Kidney glomerular epithelial cell (primary cell): ENCODE data around the gene ATP9B.

Experiments used
- DNase-seq: peaks from one replicate; lab custom pipeline; 2025; lab: John Stamatoyannopoulos, UW

Gene ATP9B

DNA sequence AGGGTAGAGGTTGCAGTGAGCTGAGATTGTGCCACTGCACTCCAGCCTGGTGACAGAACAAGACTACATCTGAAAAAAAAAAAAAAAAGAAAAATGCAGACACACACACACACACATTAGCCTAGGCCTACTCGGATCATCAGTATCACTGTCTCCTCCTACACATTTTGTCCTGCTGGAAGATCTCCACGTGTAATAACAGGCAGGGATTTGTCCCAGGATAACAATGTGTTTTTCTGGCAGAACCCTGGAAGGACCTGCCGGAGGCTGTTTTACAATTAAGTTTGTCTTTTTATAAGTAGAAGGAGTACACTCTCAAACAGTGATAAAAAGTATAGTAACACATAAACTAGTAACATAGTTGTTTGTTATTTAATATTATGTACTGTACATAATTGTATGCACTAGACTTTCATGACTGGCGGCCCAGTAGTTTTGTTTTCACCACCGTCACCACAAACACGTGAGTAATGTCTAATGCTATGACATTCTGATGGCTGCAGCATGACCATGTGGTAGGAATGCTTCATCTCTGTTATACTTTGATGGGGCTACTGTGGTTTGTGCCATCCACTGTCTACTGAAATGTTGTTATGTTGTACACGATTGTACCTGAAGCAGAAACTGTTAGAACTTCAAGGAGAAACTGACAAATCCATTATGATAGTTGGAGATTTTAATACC, 130.6 kb downstream of the ATP9B start:
- DNase-seq: peak; percentile 11

DNA sequence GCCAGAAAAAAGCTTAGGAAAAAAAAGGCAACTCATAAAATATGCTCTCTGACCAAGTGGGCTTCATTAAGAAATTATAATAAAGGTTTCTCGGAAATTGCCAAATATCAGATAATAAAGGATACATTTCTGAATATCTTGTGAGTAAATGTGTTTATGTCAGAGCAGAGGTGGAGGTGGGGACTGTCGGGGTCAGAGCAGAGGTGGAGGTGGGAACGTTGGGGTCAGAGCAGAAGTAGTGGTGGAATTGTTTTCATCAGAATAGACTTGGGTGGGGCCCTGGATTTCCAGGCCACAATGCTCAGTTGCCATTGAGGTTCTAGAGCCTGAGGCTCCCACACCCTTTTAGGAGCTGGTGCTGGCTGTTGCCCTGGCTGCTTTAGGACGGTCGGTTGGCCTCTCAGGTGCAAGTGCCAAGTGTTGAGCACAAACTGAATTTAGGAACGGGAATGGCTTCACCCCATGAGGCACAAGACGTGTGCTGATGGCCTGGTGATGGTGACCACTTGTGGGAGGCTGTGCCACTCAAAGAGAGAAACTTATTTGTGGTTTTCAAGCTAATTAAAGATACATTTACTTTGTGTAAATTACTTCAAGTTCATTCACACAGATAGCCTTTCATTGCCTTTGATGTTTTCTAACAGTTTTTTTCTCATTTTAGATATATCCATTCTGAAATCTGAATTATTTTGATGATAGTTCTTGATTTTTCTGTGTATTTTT, 131.5 kb downstream of the ATP9B start:
- DNase-seq: no peak

DNA sequence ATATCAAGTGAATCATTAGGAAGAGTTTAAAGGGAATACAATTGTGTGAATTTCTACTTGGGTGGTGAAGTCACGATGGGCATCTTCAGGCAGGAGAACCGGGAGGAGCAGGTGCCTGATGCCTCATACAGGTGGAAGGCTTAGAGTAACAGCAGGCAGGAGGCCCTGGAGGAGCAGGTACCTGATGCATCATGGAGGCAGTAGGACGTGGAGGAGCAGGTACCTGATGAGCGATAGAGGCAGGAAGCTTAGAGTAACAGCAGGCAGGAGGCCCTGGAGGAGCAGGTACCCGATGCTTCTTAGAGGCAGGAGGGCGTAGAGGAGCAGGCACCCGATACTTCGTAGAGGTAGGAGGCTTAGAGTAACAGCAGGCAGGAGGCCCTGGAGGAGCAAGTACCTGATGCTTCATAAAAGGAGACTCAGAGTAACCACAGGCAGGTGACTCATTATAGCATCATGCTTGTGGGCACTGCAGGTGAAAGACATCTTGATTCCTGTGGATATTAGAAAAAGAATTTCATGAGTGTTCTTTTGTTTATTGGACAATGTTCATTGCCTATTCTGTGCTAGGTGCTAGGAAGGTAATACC, 133.9 kb downstream of the ATP9B start:
- DNase-seq: peak; percentile 75

DNA sequence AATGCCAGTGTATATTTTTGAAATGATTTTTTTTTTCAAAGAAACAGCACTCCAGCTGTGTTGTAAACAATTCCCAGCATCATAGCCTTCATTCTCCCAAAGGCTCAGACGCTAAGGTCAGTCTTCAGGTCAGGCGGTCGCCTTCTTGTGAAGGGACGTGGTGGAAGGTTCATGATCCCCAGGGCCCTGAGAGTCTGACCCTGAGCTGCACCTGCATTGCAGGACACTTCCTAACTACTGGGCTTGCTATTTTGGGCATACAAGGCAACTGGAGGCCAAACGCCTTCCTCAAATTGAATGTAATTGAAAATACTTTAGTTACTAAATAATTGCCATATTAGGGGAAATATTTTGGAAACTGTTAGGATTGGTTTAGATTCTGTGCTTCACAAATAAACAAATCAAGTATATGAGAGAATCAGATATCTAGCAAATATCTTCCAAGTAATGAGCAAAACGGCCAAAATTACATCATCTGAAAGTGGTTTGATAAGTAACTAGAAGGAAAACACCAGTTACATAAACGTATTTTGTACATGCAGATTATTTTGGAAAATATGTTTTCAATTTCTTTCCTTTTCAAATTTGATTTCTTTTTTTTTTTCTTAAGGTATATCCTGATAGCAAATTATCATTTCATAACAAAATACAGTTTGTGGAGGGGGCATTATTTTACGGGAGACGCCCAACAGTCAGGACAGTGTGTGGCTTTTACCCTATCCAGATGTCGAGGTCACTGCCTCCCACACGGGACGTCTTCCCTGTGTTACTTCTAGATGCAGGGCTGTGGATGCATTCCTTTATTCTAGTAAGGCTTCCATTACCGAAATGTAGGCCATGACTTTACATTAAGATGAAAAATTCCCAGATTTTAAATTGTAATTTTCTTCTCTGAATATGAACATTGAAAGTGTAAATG, 136.0 kb downstream of the ATP9B start:
- no peak for DNase-seq

DNA sequence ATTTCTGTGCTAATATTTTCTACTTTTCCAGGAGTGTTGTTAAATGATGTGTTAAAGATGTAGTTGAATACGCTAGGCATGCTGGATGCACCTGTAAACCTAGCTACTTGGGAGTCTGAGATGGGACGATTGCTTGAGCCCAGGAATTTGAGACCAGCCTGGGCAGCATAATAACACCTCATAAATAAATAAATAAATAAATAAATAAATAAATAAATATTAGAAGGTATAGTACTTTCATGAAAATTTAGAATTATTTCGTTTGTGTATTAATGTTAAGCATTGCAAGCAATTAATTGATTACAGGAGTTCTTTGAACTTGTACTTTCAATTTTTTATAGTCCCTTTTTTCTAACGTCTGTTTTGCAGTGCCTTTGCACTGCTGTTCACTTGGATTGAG, 137.2 kb downstream of the ATP9B start:
- no peak for DNase-seq

DNA sequence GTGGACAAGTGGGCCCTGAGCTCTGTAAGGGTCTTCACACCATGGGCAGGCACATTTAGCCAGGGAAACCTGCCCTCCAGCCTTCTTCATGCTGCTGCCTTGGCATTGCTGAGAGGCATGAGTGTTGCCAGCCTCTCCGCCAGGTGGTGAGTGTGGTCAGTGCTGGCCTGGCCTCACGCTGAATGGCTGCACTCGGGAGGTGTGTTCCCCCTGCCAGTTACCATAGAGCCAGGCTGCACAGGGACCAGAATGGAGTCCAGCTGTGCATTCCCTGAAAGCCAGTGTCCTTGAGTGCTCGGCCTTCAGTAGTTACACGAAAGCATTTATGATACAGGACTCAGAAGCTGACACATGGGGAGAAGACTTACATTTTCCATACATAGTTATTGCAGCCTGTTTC, 139.7 kb downstream of the ATP9B start:
- no peak for DNase-seq

DNA sequence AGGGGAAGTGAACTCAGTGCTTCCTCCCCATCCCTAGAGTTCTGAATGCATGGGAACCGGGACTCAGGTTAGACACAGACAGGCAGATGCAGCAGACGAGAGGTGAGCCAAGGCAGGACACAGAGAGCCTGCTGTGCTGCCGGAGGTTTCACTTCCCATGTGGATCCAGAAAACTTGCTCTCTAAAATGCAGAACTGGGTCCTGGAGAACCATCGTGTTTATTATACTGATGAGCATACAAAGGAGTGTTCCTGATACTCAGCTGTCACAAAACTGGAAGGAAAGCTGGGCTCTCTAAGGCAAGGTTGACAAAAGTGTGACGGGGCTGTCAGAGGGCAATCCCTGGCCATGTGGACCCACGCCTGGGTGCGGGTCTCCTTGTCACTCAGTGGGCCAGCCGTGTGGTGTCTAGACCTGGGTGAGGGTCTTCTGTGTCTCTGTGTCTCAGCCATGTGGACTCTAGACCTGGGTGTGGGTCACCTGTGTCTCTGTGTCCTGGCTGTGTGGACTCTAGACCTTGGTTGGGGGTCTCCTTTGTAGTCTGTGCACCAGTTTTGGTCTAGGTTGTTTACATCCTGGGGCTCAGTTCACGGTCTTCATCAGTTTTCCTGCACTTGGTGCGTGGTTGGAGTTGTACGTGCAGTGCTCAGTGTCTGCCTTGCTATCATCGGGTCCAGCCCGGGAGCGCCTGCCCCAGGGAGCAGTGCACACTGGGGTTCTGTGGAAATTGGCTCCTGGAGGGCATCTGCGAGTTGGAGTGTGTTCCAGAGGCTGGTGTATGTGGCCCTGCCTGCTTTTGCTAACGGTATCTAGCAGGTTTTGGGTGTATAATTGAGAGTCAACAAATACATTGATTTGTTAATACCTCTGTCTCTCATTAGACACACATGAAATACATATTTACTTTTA, 141.1 kb downstream of the ATP9B start:
- DNase-seq: no peak

DNA sequence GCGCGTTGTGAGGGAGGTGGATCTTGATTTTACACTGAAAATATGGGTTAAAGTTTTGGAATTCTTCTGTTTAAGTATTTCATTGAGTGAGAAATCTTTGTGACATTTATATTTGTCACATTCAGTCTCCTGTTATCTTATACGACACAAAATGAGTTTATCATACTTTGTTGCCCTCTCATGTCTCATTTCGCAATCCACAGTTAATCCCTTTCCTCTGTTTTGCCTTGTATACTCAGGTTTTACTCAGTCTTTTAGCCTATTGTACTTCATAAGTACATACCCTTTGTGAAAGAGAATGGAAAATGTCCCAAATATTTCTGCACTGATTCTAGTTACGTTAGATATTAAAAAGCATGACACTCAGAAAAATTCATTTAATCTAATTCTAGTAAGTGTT, 142.7 kb downstream of the ATP9B start:
- DNase-seq: no peak

DNA sequence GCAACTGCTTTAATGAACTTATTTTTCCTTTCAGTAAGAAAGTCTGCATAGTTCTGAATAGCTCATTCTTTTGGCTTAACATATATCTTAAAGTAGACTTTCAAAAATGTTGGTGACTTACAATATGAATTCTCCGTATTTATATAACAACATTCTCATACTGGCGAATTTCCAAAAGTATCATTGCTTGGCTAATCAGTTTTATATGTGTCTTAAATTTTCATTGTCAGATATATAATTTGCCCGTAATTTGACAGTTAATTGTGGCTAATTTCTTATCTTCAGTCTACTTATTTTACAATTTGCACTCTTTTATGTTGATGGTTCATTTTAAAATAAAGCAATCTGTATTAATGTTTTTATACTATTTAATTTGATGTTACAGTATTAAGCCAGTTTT, 144.9 kb downstream of the ATP9B start:
- DNase-seq: no peak

DNA sequence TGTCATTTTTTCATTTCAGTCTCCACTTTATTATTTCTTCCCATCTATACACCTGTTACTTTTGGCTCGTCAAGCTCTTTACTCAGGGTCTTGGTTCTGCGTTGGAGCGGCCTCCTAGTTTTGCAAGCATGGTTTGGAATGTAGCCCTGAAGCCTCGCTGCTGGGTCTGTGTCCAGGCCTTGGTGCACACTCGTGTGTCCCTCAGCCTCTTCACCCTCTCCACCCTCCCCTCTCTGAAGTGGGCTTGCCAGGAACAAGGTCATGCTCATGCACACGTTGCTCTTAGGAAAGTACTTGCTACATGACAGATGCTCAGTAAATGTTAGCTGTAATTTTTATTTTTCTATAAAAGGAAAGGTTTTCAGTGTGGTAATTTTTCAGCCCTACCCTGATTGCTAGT, 147.0 kb downstream of the ATP9B start:
- no peak for DNase-seq

DNA sequence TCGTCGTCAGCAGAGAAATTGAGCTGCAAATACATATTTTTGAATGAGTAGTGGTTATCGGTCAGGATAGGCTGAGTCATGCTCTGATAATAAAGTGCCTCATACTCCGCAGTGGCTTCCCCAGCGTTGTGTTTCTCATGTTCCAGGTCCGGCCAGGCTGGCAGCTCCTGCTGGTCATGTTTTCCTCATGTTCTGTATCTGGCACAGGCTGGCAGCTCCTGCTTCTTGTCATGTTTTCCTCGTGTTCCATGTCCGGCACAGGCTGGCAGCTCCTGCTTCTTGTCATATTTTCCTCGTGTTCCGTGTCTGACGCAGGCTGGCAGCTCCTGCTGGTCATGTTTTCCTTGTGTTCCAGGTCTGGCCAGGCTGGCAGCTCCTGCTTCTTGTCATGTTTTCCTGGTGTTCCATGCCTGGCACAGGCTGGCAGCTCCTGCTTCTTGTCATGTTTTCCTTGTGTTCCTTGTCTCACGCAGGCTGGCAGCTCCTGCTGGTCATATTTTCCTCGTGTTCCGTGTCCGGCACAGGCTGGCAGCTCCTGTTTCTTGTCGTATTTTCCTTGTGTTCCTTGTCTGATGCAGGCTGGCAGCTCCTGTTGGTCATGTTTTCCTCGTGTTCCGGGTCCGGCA, 148.9 kb downstream of the ATP9B start:
- DNase-seq: no peak

DNA sequence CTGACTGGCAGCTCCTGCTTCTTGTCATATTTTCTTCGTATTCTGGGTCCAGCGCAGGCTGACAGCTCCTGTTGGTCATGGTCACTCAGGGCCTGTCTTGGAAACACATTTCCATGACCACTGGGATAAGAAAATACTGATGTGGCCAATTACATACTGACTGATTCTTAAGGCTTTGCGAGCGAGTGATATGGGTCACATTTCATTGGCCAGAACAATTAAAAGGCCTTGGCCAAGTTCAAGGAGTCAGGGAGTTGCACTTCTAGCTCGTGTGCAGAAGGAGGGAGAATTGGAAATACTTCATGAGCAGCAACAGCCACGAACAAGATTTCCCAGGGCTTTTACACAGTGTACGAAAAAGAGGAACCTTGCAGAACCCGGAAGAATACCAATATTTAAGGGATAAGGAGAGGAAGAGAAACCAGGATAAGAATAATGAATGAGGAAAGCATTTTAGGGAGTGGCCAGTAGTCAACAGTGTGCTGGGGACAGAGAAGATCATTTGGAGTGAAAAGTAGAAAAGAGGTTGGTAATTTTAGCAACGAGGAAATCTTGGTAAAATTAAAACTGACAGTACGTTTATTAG, 149.5 kb downstream of the ATP9B start:
- DNase-seq: no peak

DNA sequence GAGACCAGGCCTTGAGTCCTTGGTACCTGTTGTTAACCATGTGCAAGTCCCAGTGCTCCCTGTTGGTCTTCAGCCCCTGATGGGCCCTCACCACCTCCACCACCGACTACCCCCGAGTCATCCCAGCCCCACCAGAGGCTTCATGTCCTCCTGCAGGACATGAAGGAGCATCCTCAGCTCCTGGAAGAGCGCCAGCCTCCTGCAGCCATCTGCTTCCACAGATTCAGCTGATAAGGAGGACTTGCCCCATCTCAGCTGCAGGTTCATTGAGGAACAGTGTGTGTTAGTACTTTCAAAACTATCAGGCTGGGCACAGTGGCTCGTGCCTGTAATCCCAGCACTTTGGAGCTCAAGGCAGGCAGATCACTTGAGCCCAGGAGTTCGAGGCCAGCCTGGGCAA, 151.9 kb downstream of the ATP9B start:
- no peak for DNase-seq

DNA sequence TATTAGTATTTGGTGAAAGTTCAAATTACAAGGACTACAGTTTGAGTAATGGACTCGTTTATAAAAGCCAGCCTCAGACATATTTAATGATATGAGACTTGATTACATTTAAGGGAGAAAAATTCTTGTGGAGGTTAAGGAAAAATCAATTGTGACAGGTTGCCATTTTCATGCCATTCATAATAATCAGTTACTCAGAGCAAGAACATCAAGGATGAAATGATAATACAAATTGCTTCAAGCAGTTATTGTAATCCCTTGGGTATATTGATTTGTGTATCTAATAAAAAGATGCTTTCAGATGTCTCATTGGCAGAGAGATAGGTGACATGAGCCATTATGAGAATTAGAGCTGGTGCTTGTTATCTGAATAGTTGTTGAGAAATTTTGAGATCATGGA, 153.6 kb downstream of the ATP9B start:
- no peak for DNase-seq

DNA sequence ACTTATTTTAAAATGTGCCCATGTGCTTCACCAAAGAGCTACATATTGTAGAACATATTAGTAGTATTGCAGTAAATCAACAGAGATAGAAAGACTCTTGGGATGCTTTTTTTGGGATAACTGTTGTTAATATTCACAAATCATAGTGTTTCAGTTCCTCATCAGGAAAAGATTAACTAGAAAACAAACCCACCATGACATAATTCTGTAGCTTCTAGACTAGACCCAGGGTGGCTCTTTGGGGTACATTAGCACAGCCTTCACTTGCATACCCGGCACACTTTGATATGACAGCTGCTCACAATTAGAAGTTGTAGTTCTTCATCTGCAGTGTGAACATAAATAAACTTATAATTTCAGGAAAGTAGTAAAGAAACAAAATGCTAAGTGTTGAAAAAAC, 154.2 kb downstream of the ATP9B start:
- DNase-seq: no peak

DNA sequence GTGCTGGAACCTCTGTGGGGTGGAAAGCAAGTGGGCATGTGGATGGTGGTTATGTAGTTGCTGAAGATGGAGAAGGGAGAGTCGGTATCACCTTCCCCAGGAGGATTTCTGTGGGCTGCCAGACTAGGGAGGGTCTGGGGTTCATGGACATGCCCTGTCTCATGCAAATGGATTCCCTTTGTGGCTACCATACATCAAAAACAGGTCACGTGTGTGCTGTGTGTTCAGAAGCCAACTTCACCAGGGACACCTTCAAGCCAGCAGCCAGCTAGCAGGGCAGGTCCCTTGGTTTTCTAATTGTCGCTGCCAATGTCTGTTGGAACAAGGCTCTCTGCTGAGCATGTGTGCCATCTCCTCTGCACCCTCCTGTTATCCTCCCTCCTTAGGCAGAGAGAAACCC, 155.2 kb downstream of the ATP9B start:
- no peak for DNase-seq

DNA sequence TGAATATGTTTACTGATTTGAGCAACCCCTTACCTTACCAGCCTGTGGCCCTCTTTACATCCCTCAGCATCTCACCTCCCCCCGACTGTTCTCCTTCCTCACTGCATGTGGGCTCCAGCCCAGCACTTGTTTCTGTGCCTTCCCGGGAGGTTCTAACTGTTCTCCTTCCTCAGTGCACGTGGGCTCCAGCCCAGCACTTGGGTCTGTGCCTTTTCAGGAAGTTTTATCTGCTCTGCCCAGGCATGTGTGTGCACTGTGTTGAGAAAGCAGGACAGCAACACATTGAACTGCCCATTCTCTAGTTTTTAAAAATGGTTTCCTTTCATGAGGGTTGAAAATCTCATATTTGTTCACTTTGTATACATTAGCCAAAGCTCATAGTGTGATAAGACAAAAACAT, 158.4 kb downstream of the ATP9B start:
- no peak for DNase-seq

DNA sequence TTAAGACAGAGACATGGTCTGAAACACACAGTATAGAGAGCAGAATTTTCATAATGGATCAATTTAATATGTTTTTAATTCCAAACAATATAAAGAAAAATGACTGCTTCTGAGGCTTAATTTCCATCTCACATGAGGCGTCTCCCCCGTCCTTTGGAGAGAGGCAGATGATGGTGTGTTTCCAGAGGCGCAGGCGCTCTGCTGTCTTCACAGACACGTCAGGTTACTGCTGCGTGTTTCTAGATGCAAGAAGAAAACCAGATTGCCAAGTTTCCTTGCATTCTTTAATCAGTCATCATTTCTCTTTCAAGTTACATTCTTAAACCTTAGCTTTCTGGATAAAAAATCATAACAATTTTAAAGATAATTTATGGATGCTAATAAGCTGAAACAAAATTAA, 160.2 kb downstream of the ATP9B start:
- DNase-seq: no peak

DNA sequence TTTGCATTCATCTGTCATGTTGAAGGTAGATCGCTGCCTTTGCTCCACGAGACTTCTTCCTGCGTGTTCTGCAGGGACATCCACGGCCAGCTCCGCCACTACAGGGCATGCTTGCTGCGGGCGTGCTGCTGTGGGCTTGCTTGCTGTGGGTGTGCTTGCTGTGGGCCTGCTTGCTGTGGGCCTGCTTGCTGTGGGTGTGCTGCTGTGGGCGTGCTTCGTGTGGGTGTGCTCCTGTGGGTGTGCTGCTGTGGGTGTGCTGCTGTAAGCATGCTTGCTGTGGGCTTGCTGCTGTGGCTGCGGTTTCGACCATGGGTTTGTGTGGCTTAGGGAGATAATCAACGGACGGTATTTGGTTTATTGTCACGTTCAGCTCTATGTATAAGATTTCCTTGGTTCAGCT, 165.2 kb downstream of the ATP9B start:
- DNase-seq: no peak

DNA sequence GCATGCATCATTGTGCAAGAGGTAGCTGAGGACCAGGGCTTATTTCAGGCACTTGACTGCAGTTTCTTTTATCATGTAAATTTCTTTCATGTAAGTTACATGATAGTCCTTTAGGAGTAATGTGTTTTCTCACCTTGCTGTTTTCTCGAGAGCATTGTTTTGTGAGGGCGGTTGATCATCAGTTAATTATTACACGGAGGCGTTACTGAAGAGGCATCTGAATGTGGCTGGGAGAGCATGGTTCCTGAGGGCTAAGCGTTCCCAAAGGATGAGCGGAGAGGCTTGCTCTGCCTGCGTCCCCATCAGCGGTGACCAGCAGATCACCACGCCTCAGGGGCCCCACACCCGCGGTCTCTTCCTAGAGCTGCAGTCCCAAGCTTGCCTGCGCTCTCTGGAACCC, 170.4 kb downstream of the ATP9B start:
- no peak for DNase-seq

DNA sequence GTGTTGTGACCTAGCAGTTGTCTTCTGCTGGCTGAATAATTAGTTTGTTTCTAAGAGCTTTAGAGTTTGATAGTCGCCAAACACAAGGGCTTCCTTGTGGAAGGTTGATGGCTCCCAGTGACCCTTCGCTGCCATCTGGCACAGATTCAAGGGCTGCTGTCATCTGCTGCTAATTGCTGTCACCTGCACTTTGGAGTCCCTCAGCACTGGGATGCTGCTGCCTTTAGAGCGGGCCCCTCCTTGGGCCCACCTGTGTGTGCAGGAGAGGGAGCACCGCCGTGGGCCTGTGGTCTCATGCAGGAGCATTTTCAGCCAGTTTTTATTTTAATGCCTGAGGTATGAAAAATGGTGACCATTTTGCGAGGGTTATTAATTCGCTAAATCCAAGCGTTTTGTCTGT, 172.6 kb downstream of the ATP9B start:
- no peak for DNase-seq
